ENCODE results near the gene INPP5D. TPM values are rescaled to one million over a fixed set of nuclear protein-coding genes. Genes with fewer than 3 reads are reported as not detected.

INPP5D gene
- total and polyA plus RNA-seq, 4 experiments from 2014 or later: 29.6 to 127 (median 121) TPM

DNA sequence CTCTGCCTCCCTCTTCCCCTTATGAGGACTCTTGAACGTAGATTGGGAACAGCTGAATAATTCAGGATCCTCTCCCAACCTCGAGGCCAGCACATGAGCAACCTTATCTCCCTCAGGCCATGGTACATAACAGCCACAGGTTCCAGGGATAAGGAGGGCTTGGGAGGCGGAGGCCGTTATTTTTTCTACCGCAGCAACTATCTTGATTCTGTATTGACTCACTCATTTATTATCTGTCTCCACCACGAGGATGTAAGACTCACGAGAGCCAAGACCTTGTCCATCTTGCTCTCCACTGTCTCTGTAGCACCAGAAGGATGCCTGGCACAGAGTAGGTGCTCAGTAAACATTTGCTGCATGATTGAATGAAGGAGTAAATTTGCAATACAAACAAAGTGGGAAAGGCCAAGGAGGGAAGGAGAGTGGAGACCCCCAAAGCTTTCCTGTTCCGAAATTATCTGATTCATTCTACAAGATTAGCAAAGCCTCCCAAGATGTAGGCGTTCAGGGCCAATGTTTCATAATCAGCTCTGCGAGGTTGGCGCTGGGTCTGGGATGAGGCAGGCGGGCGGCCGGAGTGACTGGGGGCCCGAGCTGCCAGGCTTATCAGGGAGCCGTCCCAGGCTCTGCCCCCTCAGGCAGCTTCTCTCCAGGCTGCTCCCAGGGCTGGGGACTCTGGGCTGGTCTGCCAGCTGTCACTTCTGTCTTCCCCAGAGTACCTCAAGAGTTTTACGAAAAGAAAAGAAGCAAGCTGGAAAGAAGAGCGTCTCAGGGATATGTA lies 31.6 kb downstream of the INPP5D start:
- ChIA-PET CTCF (ENCODE audit: partially characterized antibody) (interaction anchor here (1.3 to 4.0 kb wide), 3 partner anchors 9 to 38 kb away, joined by 3 to 24 read pairs (median 5); no protein-coding TSS in a partner anchor), POLR2A (ENCODE audit: partially characterized antibody) (interaction anchor here (1.0 to 1.7 kb wide), 3 partner anchors 9 to 31 kb away, joined by 3 to 7 read pairs (median 4); partner anchors contain the start of gene INPP5D)
- Histone ChIP-seq H3K4me1 (ENCODE audit: insufficient read depth, low read length) (peaks cover 57% of the 10 kb centered on the region), H3K27me3 (ENCODE audit: insufficient read depth, low read length) (no peaks in the 10 kb centered on the region), H3K4me3 (ENCODE audit: low read length in 2 of 2) (no peak overlapping the region), H3K27ac (ENCODE audit: low read depth, low read length) (no peak overlapping the region), H3K9me3 (ENCODE audit: control insufficient read depth in 1 of 2, low read length in 2 of 2) (no peaks in the 10 kb centered on the region), H3K36me3 (ENCODE audit: insufficient read depth, low read length) (peaks cover 24% of the 10 kb centered on the region)
- Mint-ChIP-seq H3K4me3 (no peak overlapping the region), H3K27ac (peak overlapping the region in 6 of 7 donors; percentile 54 to 86 (median 80)), H3K27me3 (no peaks in the 10 kb centered on the region), H3K36me3 (peaks cover 40 to 71% of the 10 kb centered on the region in 2 donors), H3K4me1 (peaks cover 42 to 87% (median 63%) of the 10 kb centered on the region in 4 donors), H3K9me3 (no peaks in the 10 kb centered on the region)
- intact Hi-C loops (cut with micrococcal nuclease): no loop called here
- no peak for DNase-seq

DNA sequence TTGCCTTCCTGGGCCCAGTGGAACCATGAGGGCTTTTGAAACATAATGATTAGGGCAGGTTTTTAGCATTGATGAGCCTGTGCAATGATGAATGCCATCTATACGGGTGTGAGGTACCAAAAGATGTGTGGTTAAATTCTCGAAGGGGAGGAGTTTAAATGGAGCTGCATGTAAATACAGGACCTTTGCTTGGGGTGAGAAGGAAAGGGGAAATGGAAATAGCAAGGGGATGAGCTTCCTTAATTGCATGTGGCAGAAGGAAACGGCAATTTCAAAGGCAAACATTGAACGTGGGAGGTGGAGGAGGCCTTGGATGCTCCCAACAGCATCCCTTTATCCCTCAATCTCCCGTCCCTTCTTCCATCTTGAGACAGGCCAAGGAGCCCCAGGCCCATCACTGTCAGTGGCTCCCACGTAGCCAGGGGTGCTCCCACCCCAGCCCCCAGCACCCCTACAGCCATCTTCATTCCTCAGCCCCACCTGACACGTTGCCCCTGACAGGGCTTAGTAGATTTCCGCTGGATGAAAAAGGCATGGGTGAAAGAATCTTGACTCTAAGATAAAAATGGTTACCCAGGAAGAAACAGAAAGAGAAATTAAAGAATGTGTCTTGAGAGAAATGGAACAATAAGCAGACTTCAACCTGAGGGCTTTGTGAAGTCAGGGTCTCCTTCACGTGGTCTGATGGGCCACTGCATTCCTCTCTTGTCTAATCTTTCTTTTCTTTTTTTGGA lies 32.5 kb downstream of the INPP5D start:
- Mint-ChIP-seq H3K36me3 (peaks cover 36 to 70% of the 10 kb centered on the region in 2 donors), H3K4me1 (peaks cover 44 to 87% (median 66%) of the 10 kb centered on the region in 4 donors), H3K9me3 (no peaks in the 10 kb centered on the region), H3K4me3 (peak overlapping the region in 2 of 8 donors; percentile 14 to 16), H3K27me3 (no peaks in the 10 kb centered on the region), H3K27ac (peak overlapping the region in 6 of 7 donors; percentile 70 to 86 (median 75))
- Histone ChIP-seq H3K27me3 (ENCODE audit: insufficient read depth, low read length) (no peaks in the 10 kb centered on the region), H3K27ac (ENCODE audit: low read depth, low read length) (no peak overlapping the region), H3K4me1 (ENCODE audit: insufficient read depth, low read length) (peaks cover 58% of the 10 kb centered on the region), H3K4me3 (ENCODE audit: low read length in 2 of 2) (no peak overlapping the region), H3K9me3 (ENCODE audit: control insufficient read depth in 1 of 2, low read length in 2 of 2) (no peaks in the 10 kb centered on the region), H3K36me3 (ENCODE audit: insufficient read depth, low read length) (peaks cover 24% of the 10 kb centered on the region)
- DNase-seq: no peak
- CTCF ChIA-PET (ENCODE audit: partially characterized antibody): interaction anchor here (1.4 to 4.7 kb wide), 3 partner anchors 8 to 39 kb away, joined by 5 to 24 read pairs (median 17); partner anchors contain the start of gene INPP5D
- intact Hi-C loops (cut with micrococcal nuclease): no loop called here
- POLR2A ChIA-PET (ENCODE audit: partially characterized antibody): interaction anchor here (1.0 to 1.7 kb wide), 2 partner anchors 8 to 32 kb away, joined by 3 to 7 read pairs; partner anchors contain the start of gene INPP5D

DNA sequence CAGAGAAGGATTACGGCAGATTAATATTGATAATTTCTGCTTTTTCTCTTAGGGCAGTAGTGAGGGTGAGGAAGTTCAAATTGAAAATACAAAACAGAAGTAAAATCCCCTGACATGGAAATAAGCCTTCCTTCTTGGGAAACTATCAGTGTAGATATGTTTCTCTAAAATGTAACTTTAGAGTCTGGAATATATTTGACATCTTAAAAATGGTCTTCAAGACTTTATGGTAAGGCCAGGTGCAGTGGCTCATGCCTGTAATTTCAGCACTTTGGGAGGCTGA lies 33.0 kb downstream of the INPP5D start:
- H3K27ac Mint-ChIP-seq: peak overlapping the region in 5 of 7 donors; percentile 29 to 86 (median 73)
- H3K4me3 Mint-ChIP-seq: no peak overlapping the region
- Histone ChIP-seq H3K36me3 (ENCODE audit: insufficient read depth, low read length) (peaks cover 24% of the 10 kb centered on the region), H3K27me3 (ENCODE audit: insufficient read depth, low read length) (no peaks in the 10 kb centered on the region), H3K27ac (ENCODE audit: low read depth, low read length) (no peak overlapping the region), H3K4me3 (ENCODE audit: low read length in 2 of 2) (no peak overlapping the region), H3K4me1 (ENCODE audit: insufficient read depth, low read length) (peaks cover 58% of the 10 kb centered on the region), H3K9me3 (ENCODE audit: control insufficient read depth in 1 of 2, low read length in 2 of 2) (no peaks in the 10 kb centered on the region)
- H3K27me3 Mint-ChIP-seq: no peaks in the 10 kb centered on the region
- ChIA-PET CTCF (ENCODE audit: partially characterized antibody) (interaction anchor here (4.0 to 4.7 kb wide), 2 partner anchors 32 to 40 kb away, joined by 17 to 24 read pairs; partner anchors contain the start of gene INPP5D), POLR2A (ENCODE audit: partially characterized antibody) (interaction anchor here (0.7 to 1.7 kb wide), 2 partner anchors 9 to 33 kb away, joined by 3 to 7 read pairs; partner anchors contain the start of gene INPP5D)
- no peak for DNase-seq
- peaks cover 43 to 85% (median 65%) of the 10 kb centered on the region in 4 donors for H3K4me1 Mint-ChIP-seq
- no peaks in the 10 kb centered on the region for H3K9me3 Mint-ChIP-seq
- peaks cover 33 to 67% of the 10 kb centered on the region in 2 donors for H3K36me3 Mint-ChIP-seq
- intact Hi-C loops (cut with micrococcal nuclease): no loop called here

DNA sequence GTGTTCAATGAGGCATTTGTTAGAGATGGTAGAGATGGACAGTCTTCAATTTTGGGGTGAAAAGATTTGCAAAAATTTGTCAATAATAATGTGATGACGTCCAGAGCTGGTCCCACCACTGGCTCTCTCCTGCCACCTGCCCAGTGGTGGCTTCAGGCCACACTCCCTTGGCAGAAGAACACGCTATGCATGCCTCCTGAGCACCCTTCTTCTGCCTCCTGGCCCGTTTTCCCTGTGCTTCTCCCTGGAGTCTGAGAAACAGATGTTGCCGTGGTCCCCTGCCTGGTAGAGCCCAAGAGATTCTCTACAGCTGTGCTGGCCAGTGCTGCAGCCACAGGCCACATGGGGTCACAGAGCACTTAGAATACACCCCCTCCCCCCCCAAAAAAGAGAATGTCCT lies 33.6 kb downstream of the INPP5D start:
- no peaks in the 10 kb centered on the region for H3K27me3 ChIP-seq (ENCODE audit: insufficient read depth, low read length)
- Mint-ChIP-seq H3K4me1 (peaks cover 43 to 85% (median 63%) of the 10 kb centered on the region in 4 donors), H3K36me3 (peaks cover 26 to 66% of the 10 kb centered on the region in 2 donors), H3K27me3 (no peaks in the 10 kb centered on the region), H3K27ac (peak overlapping the region in 3 of 7 donors; percentile 73 to 90 (median 86)), H3K4me3 (peak overlapping the region in 1 of 8 donors; percentile 33), H3K9me3 (no peaks in the 10 kb centered on the region)
- H3K36me3 ChIP-seq (ENCODE audit: insufficient read depth, low read length): peaks cover 24% of the 10 kb centered on the region
- H3K27ac ChIP-seq (ENCODE audit: low read depth, low read length): no peak overlapping the region
- H3K4me1 ChIP-seq (ENCODE audit: insufficient read depth, low read length): peaks cover 62% of the 10 kb centered on the region
- DNase-seq: no peak
- ChIA-PET CTCF (ENCODE audit: partially characterized antibody) (interaction anchor here (4.0 to 4.7 kb wide), 2 partner anchors 33 to 40 kb away, joined by 17 to 24 read pairs; partner anchors contain the start of gene INPP5D), POLR2A (ENCODE audit: partially characterized antibody) (interaction anchor here (0.7 kb wide), 1 partner anchor 9 kb away, joined by 3 read pairs; no protein-coding TSS in a partner anchor)
- H3K9me3 ChIP-seq (ENCODE audit: control insufficient read depth in 1 of 2, low read length in 2 of 2): no peaks in the 10 kb centered on the region
- intact Hi-C loops (cut with micrococcal nuclease): loop anchor here (2.0 kb wide), 1 partner anchor 33 kb away; the partner anchor contains the start of gene INPP5D
- no peak overlapping the region for H3K4me3 ChIP-seq (ENCODE audit: low read length in 2 of 2)

DNA sequence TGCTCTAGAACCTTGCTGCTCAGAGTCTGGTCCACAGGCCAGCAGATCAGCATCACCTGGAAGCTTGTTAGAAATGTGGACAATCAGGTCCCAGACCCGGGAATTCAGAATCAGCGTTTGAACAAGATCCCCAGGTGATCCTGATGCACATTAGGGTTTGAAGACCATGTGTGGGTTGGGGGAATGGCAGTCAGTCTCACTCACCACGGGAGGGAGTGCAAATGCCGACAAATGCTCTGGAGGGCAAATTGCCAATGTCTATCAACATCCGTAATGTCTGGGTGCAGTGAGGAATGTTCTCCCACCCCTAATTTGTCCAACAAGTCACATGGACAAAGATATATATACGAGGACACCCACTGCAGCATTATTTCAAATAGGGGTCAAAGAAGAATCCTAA lies 34.5 kb downstream of the INPP5D start:
- Histone ChIP-seq H3K4me1 (ENCODE audit: insufficient read depth, low read length) (peaks cover 61% of the 10 kb centered on the region), H3K36me3 (ENCODE audit: insufficient read depth, low read length) (peaks cover 16% of the 10 kb centered on the region), H3K4me3 (ENCODE audit: low read length in 2 of 2) (no peak overlapping the region), H3K27ac (ENCODE audit: low read depth, low read length) (no peak overlapping the region), H3K27me3 (ENCODE audit: insufficient read depth, low read length) (no peaks in the 10 kb centered on the region), H3K9me3 (ENCODE audit: control insufficient read depth in 1 of 2, low read length in 2 of 2) (no peaks in the 10 kb centered on the region)
- ChIA-PET POLR2A (ENCODE audit: partially characterized antibody) (interaction anchor here (0.7 kb wide), 1 partner anchor 19 kb away, joined by 3 read pairs; no protein-coding TSS in a partner anchor), CTCF (ENCODE audit: partially characterized antibody) (interaction anchor here (1.1 to 4.7 kb wide), 3 partner anchors 34 to 156 kb away, joined by 4 to 24 read pairs (median 17); partner anchors contain the start of gene INPP5D)
- peaks cover 31 to 60% of the 10 kb centered on the region in 2 donors for H3K36me3 Mint-ChIP-seq
- no peak for DNase-seq
- peak overlapping the region; percentile 48 to 85 (median 73) for H3K27ac Mint-ChIP-seq
- peaks cover 45 to 87% (median 64%) of the 10 kb centered on the region in 4 donors for H3K4me1 Mint-ChIP-seq
- no peaks in the 10 kb centered on the region for H3K9me3 Mint-ChIP-seq
- intact Hi-C loops (cut with micrococcal nuclease): loop anchor here (2.0 kb wide), 1 partner anchor 34 kb away; the partner anchor contains the start of gene INPP5D
- peak overlapping the region in 1 of 8 donors; percentile 5 for H3K4me3 Mint-ChIP-seq
- no peaks in the 10 kb centered on the region for H3K27me3 Mint-ChIP-seq

DNA sequence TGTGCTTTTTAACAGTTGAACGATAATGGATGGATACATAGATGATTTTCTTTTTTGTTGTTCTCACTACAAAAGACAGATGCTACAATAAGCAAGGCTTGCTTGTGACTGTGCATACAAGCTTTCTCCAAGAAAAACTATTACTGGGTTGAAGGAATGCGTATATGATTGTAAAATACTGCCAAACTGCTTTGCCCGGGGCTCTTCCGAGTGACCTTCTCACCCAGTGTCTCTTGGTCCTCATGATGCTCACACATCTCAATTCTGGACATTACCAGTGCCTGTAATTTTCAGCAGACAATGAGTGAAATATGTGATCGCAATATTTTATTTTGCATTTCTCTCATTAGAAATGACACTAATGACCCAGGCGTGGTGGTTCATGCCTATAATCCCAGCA lies 35.9 kb downstream of the INPP5D start:
- Mint-ChIP-seq H3K4me3 (peak overlapping the region in 1 of 8 donors; percentile 26), H3K27me3 (no peaks in the 10 kb centered on the region), H3K9me3 (peaks cover 0 to 2% (median 0%) of the 10 kb centered on the region in 8 donors), H3K4me1 (peaks cover 55 to 91% (median 71%) of the 10 kb centered on the region in 4 donors), H3K36me3 (peaks cover 38 to 60% of the 10 kb centered on the region in 2 donors), H3K27ac (peak overlapping the region in 5 of 7 donors; percentile 2 to 81 (median 42))
- no peak for DNase-seq
- ChIA-PET CTCF (ENCODE audit: partially characterized antibody) (interaction anchor here (1.7 to 4.7 kb wide), 2 partner anchors 9 to 35 kb away, joined by 3 to 17 read pairs; partner anchors contain the start of gene INPP5D), POLR2A (ENCODE audit: partially characterized antibody) (interaction anchor here (0.6 to 1.6 kb wide), 4 partner anchors 12 to 245 kb away, joined by 3 to 5 read pairs (median 3); partner anchors contain the start of gene INPP5D)
- Histone ChIP-seq H3K9me3 (ENCODE audit: control insufficient read depth in 1 of 2, low read length in 2 of 2) (no peaks in the 10 kb centered on the region), H3K36me3 (ENCODE audit: insufficient read depth, low read length) (peaks cover 14% of the 10 kb centered on the region), H3K4me3 (ENCODE audit: low read length in 2 of 2) (no peak overlapping the region), H3K4me1 (ENCODE audit: insufficient read depth, low read length) (peaks cover 73% of the 10 kb centered on the region), H3K27me3 (ENCODE audit: insufficient read depth, low read length) (no peaks in the 10 kb centered on the region), H3K27ac (ENCODE audit: low read depth, low read length) (no peak overlapping the region)
- intact Hi-C loops (cut with micrococcal nuclease): no loop called here
